ENCODE data around the gene LCN15. TPM values are rescaled to one million over a fixed set of nuclear protein-coding genes. Genes with fewer than 3 reads are reported as not detected.

The LCN15 gene
- total and polyA plus RNA-seq, 9 donors = not detected

- WGBS, 3 donors = 83 to 92% (median 91%) methylated on average over 7 to 8 of the region's 8 CpGs
- H3K36me3 ChIP-seq = no peaks in the 10 kb centered on the region
- intact Hi-C loops (cut with DNase I) = no loop called here
Measured at GRCh38 chr9:136723989-136724388, 40.3 kb downstream of the LCN15 start.

GRCh38 chr9:136723362-136723976, 40.8 kb downstream of the LCN15 start:
- Histone ChIP-seq H3K9me3 (no peaks in the 10 kb centered on the region), H3K4me1 (ENCODE audit: insufficient read depth) (peaks cover 11% of the 10 kb centered on the region), H3K4me3 (no peak overlapping the region), H3K27ac (no peak overlapping the region), H3K36me3 (no peaks in the 10 kb centered on the region), H3K27me3 (no peaks in the 10 kb centered on the region)
- intact Hi-C loops (cut with DNase I) = no loop called here
- no peak for DNase-seq
- WGBS, 3 donors = 86 to 90% (median 89%) methylated on average over 25 to 32 of the region's 32 CpGs
- TF ChIP-seq POLR2A (IDR thresholded peaks at IDR 0.05) (no peak), CTCF (IDR thresholded peaks at IDR 0.05) (no peak), EP300 (IDR thresholded peaks at IDR 0.05) (no peak)

More at GRCh38 chr9:136723989-136724388, 40.3 kb downstream of the LCN15 start:
- Histone ChIP-seq H3K9me3 (no peaks in the 10 kb centered on the region), H3K27ac (no peak overlapping the region), H3K4me3 (no peak overlapping the region), H3K4me1 (ENCODE audit: insufficient read depth) (peaks cover 15% of the 10 kb centered on the region), H3K27me3 (no peaks in the 10 kb centered on the region)
- TF ChIP-seq EP300 (IDR thresholded peaks at IDR 0.05) (no peak), POLR2A (IDR thresholded peaks at IDR 0.05) (no peak), CTCF (IDR thresholded peaks at IDR 0.05) (no peak)
- DNase-seq = no peak

- intact Hi-C loops (cut with DNase I) = no loop called here
- Histone ChIP-seq H3K27me3 (no peaks in the 10 kb centered on the region), H3K27ac (no peak overlapping the region), H3K9me3 (no peaks in the 10 kb centered on the region), H3K36me3 (no peaks in the 10 kb centered on the region), H3K4me1 (ENCODE audit: insufficient read depth) (peaks cover 10% of the 10 kb centered on the region), H3K4me3 (no peak overlapping the region)
- 79 to 82% (median 80%) methylated on average over 17 to 24 of the region's 24 CpGs for WGBS, 3 donors
- TF ChIP-seq EP300 (IDR thresholded peaks at IDR 0.05) (no peak), POLR2A (IDR thresholded peaks at IDR 0.05) (no peak), CTCF (IDR thresholded peaks at IDR 0.05) (no peak)
- no peak for DNase-seq
Measured at GRCh38 chr9:136722969-136723356, 41.4 kb downstream of the LCN15 start.

- no peak overlapping the region for H3K4me3 ChIP-seq
- TF ChIP-seq CTCF (IDR thresholded peaks at IDR 0.05) (no peak), POLR2A (IDR thresholded peaks at IDR 0.05) (no peak), EP300 (IDR thresholded peaks at IDR 0.05) (no peak)
- H3K27me3 ChIP-seq = no peaks in the 10 kb centered on the region
- no peak overlapping the region for H3K27ac ChIP-seq
- WGBS, 3 donors = 68 to 77% (median 76%) methylated on average over 25 to 31 of the region's 31 CpGs
- peaks cover 10% of the 10 kb centered on the region for H3K4me1 ChIP-seq (ENCODE audit: insufficient read depth)
- H3K36me3 ChIP-seq = no peaks in the 10 kb centered on the region
- H3K9me3 ChIP-seq = no peaks in the 10 kb centered on the region
- DNase-seq = no peak
- intact Hi-C loops (cut with DNase I) = no loop called here
Measured at GRCh38 chr9:136722093-136722968, 42.0 kb downstream of the LCN15 start.

Data from ovary (tissue), 9 donors.